DMS114 treated with DMSO at 0.1 percent for 48 hours (cell line): ENCODE measurements around the gene LYPD1.

Experiments used
- DNase-seq: peaks from one replicate; lab custom pipeline; 2025; ENCODE audit not compliant: unreplicated experiment; lab: John Stamatoyannopoulos, UW

Gene LYPD1

DNA sequence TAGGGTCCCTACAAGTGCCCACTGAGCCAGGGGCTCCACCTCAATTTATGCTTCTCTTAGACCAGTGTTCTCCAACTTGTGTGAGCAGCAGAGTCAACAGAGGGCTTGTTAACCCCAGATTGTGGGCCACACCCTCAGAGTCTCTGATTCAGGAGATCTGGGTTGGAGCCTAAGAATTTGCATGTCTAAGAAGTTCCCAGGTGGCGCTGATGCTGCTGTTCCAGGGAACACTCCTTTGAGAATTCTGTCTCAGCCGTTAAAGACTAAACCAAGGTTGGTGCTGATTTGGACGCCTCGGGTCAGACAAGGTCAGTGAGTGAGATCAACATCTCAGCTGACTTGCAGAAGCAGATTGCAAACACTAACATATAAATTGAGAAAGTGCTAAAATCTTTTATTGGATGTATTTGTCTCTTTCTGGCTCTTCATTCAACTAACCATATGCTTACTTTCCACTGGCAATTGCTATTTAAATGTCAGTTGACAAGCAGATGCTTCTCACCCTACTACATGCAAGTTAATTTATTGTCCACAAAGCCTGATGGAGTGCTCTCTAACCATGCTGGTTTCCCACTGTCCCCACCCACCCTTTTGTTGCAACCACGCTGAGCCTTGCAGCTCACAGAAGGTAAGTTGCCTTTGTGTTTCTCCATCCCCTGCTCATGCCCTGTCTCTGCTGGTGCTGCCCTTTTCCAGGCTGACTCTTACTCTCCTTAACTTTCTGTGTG is 31.5 kb downstream of the LYPD1 start:
- DNase-seq: no peak

DNA sequence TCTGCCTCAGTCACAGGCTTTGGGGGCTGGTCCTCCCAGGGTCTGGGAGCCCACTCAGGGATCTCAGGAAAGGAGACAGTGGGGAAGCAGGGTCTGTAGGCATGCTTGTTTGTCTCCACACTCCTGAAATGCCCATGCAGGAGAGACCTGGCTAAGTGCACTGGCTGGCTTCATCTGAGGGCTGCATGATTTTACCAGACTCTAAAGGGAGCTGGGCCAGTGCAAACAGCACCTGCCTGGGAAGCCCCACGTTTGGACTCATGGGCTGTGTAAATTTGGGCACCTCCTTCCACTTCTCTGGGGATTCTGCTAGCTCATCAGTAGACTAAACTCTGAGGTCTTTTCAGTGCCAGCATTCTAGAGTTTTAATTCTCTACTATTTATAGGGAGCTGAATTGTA is 33.7 kb downstream of the LYPD1 start:
- no peak for DNase-seq

GRCh38 chr2:132633635-132634034 is 36.4 kb downstream of the LYPD1 start:
- DNase-seq: no peak

GRCh38 chr2:132632000-132632649 is 37.9 kb downstream of the LYPD1 start:
- no peak for DNase-seq

DNA sequence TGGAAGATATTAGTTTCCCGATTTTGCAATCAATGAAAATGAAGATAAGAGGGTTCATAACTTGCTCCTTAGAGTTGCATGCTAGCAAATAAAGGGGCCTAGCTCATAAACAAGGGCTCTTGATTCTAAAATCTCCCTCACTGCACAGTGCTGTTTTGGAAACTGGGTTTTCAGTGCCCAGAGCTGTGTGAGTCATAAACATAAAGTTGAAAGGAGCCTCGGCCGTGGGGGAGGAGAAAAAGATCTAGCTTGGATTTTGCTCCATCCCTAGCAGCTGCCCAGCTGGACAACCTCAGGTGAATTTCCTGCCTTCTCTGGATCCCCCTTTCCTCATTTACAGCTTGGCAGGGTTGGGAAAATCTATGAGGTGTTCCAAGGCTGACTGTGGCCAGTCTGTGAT is 42.5 kb downstream of the LYPD1 start:
- DNase-seq: no peak

- DNase-seq: no peak
Measured at GRCh38 chr2:132623096-132623839, 46.7 kb downstream of the LYPD1 start.

DNA sequence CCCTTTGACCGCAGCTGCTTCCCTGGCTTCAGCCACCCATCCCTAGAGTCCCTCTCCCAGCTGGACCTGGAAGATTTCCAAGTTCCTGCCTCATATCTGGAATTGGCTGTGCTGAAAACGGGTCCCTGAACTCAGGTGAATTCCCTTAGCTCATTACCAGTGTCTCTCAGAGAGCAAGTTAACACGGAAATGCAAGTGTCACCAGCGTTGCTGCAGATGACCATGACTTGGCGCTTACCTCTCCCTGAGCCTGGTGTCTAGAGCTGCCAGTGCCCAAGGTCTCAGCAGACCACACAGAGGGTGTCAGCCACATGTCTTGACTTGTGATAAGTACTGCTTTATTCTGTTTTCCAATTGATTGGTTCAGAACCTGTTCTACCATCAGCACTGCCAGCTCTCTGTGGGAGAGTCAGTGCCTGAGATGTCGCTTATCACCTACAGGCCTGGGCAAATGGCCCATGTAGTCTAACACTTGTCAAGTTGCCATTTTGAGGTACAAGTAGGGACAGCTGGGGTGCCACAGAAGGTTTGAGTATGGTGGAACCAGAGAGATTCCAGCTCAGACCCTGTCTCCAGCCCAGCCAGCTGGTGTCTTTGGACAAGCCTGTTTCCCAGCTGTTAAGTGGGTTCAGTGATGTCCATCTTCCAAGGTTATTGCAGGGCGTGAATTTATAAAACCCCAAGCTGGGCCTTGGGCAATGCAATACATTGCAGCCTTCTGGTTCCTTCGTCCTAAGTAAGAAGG is 48.7 kb downstream of the LYPD1 start:
- no peak for DNase-seq

DNA sequence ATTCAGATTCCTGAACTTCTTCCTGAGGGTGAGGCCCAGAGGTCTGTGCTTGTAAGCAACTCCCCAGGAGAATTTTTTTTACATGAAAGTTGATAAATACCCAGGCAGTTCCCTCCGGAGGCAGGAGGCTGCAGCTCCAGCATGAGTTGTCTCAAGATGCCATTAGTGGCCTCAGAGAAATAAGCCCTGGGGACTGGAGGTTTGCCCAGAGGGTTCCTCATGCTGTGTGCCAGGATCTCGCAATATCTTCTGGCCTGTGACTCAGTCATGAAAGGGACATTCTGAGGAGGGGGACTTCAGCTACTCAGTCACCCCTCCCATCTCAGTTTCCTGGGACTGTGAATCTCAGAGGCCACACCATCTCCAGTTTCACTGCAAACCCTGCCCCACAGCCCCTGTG is 49.9 kb downstream of the LYPD1 start:
- no peak for DNase-seq

- DNase-seq: no peak
Measured at GRCh38 chr2:132618734-132619133, 51.3 kb downstream of the LYPD1 start.

DNA sequence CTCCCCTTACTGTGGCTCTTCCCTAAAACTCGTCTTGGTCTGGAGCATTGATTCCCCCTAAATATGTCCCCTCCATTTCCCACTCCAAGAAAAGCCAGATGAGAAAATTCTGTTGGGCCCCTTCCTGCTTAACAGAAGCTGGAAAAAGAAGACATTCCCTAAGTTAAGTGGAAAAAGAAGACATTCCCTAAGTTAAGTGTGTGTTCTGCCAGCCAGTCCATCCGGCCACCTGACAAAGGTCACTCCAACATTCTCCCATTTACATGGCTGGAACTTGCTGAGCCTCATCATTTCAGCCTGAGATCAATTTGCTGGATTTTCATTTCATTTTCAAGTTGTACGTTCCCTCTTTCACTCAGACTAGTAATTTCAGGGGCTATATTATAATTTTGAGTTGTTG is 52.0 kb downstream of the LYPD1 start:
- no peak for DNase-seq

GRCh38 chr2:132615329-132616085 is 54.5 kb downstream of the LYPD1 start:
- DNase-seq: no peak

DNA sequence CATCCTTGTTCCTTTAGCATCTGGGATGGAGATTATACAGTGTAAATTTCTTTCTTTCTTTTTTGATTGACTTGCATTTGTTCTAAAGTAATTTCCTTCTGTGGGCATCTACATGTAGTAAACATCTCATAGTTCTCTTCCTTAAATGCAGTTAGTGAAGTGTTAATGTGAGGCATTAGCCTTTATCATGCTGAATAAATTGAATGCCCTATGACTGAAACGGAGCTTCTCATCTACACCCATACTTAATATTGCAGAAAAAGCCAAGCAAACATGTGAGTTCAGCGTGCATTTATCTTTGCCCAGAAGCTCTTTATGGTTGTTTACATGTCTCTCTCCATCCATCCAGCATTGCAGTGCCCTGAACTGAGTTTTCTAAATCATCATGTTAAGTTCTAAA is 58.3 kb downstream of the LYPD1 start:
- DNase-seq: no peak

- no peak for DNase-seq
Measured at GRCh38 chr2:132609101-132609890, 60.7 kb downstream of the LYPD1 start.

DNA sequence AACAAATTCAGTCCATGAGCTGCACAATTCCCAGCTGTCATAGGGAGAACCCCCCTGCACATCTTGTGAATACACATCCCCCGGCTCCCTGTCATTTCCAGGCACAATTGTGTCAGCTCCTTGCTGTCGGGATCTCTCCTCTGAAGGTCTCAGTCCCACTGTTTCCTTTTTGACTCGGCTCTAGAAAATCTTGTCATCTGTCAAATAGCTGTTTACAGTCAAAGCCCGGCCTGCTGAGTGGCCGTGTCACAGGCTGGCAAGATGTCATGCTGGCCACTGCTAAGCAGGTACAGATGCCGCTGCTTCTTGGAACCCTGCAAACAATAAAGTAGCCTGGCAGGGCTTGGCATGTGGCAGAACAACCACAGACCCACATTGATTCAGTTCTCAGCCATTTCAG is 61.7 kb downstream of the LYPD1 start:
- no peak for DNase-seq

DNA sequence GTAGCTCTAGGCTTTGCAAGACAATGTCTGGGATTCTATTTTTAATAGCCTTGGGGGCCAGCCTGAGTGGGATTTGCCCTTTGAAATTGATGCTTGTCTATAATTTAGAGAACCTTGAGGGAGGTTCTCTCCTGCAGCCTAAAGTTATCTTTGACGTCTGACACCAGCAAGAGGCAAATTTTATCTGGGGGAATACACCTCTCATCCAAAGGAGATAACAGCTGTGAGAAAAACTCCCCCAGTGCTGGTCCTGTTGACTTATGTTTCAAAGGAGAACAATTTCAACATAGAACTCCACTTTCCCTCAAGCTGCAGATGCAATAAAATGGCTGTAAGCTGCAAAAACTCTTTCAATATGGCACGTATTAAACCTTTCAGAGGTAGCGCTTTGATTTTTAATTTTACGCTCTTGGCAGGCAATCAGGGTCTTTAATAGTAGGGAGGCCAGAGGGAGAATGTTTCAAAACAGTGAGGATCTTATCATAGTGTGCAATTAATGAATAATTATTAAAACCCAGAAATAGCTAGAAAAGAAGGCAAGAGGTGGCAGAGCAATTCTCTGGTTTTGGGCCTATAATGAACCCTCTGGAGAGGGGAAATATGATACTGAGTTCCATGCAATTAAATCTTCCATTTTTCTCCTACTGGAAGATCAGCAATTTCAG is 62.4 kb downstream of the LYPD1 start:
- DNase-seq: no peak

- no peak for DNase-seq
Measured at GRCh38 chr2:132606649-132607048, 63.4 kb downstream of the LYPD1 start.

- no peak for DNase-seq
Measured at GRCh38 chr2:132605236-132606180, 64.5 kb downstream of the LYPD1 start.

DNA sequence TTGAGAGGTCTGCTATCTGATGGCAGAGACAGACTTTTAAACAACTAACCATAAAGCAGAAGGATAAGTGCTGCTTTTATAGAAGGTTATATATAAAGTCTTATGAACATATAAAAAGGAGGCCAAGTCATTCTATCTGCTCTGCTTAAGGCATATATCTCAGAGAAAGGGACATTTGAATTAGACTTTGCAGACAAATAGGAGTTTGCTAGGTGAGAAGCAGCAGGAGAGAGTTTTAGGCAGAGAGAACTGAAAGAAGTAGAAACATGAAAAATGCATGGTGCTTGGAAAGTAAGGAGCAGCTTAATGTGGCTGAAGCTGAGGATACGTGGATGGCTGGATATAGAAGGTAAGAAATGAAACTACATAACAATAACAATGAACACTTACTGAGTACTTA is 65.4 kb downstream of the LYPD1 start:
- DNase-seq: no peak
